ENCODE measurements around the gene RPS21.

Gene RPS21

DNA sequence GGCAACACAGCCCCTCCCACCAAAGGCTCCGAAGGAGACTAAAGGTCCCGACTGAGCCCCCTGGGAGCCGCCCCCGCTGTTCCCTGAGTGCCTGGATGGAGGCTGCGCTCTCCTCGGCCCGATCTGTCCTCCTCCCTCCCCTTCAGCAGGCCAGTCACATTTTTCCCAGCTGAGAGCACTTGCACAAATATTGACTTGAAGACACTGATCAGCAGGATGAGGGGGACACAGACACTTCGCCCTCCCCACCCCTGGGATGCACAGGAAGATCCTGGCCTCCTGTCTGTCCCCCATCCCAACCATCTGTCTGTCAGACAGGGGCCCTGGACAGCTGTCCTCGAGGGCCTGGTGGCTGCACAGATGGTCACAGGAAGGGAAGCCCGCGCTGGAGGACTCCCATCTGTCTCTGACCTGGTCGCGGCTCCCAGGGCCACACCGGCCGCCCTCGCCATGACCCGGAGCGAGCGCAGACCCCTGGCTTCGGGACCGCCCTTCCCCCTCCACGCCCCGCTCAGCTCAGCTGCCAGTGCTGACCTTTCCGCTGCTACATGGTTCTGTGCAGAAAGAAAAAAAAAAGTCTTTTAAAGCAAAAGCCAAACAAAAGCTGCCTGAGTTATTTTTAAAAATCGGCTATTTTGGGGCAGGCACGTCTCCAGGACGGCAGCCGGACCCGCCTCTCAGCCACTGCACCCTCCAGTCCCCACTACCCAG is 30.9 kb upstream of the RPS21 start:
- Histone ChIP-seq H3K9me3 (ENCODE audit: control insufficient read depth, low read length) (no peaks in the 10 kb centered on the region), H3K79me2 (peaks cover 2% of the 10 kb centered on the region), H2AFZ (peak overlapping the region; percentile 17), H3K27ac (peak overlapping the region; percentile 70), H3K4me1 (peaks cover 20% of the 10 kb centered on the region), H3K4me2 (ENCODE audit: low read length) (no peak overlapping the region), H3K4me3 (ENCODE audit: low read depth, low read length) (no peak overlapping the region), H3K9ac (no peak overlapping the region), H3K27me3 (ENCODE audit: control insufficient read depth, insufficient read depth, low read length) (no peaks in the 10 kb centered on the region), H3K36me3 (ENCODE audit: control insufficient read depth, insufficient read depth, low read length) (no peaks in the 10 kb centered on the region)
- TF ChIP-seq, protein P1, sequence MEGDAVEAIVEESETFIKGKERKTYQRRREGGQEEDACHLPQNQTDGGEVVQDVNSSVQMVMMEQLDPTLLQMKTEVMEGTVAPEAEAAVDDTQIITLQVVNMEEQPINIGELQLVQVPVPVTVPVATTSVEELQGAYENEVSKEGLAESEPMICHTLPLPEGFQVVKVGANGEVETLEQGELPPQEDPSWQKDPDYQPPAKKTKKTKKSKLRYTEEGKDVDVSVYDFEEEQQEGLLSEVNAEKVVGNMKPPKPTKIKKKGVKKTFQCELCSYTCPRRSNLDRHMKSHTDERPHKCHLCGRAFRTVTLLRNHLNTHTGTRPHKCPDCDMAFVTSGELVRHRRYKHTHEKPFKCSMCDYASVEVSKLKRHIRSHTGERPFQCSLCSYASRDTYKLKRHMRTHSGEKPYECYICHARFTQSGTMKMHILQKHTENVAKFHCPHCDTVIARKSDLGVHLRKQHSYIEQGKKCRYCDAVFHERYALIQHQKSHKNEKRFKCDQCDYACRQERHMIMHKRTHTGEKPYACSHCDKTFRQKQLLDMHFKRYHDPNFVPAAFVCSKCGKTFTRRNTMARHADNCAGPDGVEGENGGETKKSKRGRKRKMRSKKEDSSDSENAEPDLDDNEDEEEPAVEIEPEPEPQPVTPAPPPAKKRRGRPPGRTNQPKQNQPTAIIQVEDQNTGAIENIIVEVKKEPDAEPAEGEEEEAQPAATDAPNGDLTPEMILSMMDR (IDR thresholded peaks at IDR 0.05), result no peak

DNA sequence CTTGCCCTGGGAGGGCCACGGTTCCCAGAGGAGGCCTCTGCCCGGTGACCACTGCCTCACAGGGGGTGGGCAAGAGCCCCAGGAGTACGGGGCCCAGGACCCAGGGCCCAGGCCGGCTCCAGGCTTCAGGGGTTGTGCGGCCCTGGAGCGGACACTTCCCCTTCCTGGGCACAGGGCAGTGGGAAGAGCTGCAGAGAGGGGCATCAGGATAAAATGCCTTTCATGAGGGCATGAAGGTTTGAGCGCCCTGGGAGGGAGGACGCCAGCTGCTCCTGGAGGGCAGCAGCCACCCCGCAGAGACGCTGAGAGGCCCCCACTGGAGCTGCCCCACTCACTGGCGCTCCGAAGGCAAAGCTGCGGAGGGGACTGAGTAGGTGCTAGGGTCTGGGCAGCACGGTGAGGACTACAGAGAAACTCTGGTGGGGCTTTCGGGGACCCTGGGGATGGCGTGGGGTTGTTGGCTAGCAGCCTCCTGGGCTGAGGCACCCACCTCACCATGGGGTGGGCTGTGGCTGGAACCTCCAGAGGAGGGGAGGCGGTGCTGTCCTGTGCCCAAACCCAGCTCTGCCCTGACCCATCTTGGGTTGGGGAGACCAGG is 30.2 kb upstream of the RPS21 start:
- Histone ChIP-seq H2AFZ (no peak overlapping the region), H3K79me2 (peaks cover 2% of the 10 kb centered on the region), H3K9ac (no peak overlapping the region), H3K9me3 (ENCODE audit: control insufficient read depth, low read length) (no peaks in the 10 kb centered on the region), H3K4me1 (peaks cover 20% of the 10 kb centered on the region), H3K27me3 (ENCODE audit: control insufficient read depth, insufficient read depth, low read length) (no peaks in the 10 kb centered on the region), H3K36me3 (ENCODE audit: control insufficient read depth, insufficient read depth, low read length) (no peaks in the 10 kb centered on the region), H3K4me3 (ENCODE audit: low read depth, low read length) (no peak overlapping the region), H3K4me2 (ENCODE audit: low read length) (no peak overlapping the region), H3K27ac (peak overlapping the region; percentile 70)
- TF ChIP-seq, protein P1 (IDR thresholded peaks at IDR 0.05), result no peak

DNA sequence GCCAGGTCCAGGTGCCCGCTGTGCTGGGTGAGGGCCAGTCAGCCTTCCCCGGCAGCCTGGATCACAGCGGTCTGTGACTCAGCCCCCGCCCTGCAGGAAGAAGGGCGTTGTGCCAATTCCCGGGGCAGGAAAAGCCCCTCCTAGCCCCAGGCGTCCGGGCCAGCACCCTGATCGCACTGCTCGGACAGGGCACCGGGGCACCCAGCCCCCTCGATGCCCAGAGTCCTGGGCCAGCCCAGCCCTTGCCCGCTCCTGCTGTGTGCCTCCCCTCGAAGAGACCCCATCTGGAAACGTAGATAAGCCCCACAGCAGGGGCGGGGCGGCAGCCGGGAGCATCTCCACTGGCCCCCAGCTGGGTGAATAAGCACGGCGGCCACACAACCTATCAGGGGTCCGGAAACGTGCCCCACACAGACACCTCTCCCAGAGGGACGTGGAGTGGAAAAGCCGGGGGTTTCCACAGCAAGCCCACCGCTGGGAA is 29.7 kb upstream of the RPS21 start:
- Histone ChIP-seq H3K79me2 (peaks cover 2% of the 10 kb centered on the region), H2AFZ (no peak overlapping the region), H3K4me2 (ENCODE audit: low read length) (no peak overlapping the region), H3K27ac (peak overlapping the region; percentile 70), H3K27me3 (ENCODE audit: control insufficient read depth, insufficient read depth, low read length) (no peaks in the 10 kb centered on the region), H3K4me3 (ENCODE audit: low read depth, low read length) (no peak overlapping the region), H3K36me3 (ENCODE audit: control insufficient read depth, insufficient read depth, low read length) (no peaks in the 10 kb centered on the region), H3K9ac (no peak overlapping the region), H3K4me1 (peaks cover 20% of the 10 kb centered on the region), H3K9me3 (ENCODE audit: control insufficient read depth, low read length) (no peaks in the 10 kb centered on the region)
- TF ChIP-seq, protein P1 (IDR thresholded peaks at IDR 0.05), result no peak

DNA sequence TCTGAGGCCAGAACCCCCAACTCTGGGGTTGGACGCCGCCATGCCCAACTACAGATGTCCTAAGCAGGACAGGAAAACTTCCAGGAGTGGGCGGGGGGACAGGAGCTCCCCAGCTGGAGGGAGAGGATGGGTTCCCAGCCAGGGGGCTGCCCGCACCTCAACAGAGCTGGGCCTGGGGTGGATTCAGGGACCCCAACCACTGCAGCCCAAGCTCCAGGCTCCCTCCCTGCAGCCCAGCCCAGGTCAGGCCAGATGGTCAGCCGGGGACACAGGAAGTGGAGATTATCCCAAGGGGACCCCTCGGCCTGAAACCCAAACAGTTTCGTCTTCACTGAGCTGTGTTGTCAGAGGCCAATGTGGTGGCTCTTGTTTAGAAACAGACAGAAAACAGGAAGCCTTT is 29.2 kb upstream of the RPS21 start:
- Histone ChIP-seq H3K27ac (peak overlapping the region; percentile 70), H3K27me3 (ENCODE audit: control insufficient read depth, insufficient read depth, low read length) (no peaks in the 10 kb centered on the region), H3K79me2 (peaks cover 2% of the 10 kb centered on the region), H3K36me3 (ENCODE audit: control insufficient read depth, insufficient read depth, low read length) (no peaks in the 10 kb centered on the region), H3K9ac (no peak overlapping the region), H3K4me3 (ENCODE audit: low read depth, low read length) (no peak overlapping the region), H2AFZ (no peak overlapping the region), H3K4me2 (ENCODE audit: low read length) (peak overlapping the region; percentile 21), H3K9me3 (ENCODE audit: control insufficient read depth, low read length) (no peaks in the 10 kb centered on the region), H3K4me1 (peaks cover 20% of the 10 kb centered on the region)
- TF ChIP-seq, protein P1 (IDR thresholded peaks at IDR 0.05), result no peak

Measured in parathyroid adenoma (tissue), 2 donors.